ENCODE data around the gene ANO5.

GRCh38 chr11:22273781-22274180, 80.9 kb downstream of the ANO5 start:
- TF ChIP-seq CTCF (IDR thresholded peaks at IDR 0.05) (no peak), POLR2A (IDR thresholded peaks at IDR 0.05) (no peak), EP300 (IDR thresholded peaks at IDR 0.05) (no peak)
